NCI-H187 treated with DMSO at 0.1 percent for 48 hours (cell line): ENCODE results near the gene COL23A1.

Experiments used
- DNase-seq: peaks from one replicate; lab custom pipeline; 2025; lab: John Stamatoyannopoulos, UW

COL23A1 gene

GRCh38 chr5:178531786-178532185, 58.4 kb downstream of the COL23A1 start:
- DNase-seq = no peak

DNA sequence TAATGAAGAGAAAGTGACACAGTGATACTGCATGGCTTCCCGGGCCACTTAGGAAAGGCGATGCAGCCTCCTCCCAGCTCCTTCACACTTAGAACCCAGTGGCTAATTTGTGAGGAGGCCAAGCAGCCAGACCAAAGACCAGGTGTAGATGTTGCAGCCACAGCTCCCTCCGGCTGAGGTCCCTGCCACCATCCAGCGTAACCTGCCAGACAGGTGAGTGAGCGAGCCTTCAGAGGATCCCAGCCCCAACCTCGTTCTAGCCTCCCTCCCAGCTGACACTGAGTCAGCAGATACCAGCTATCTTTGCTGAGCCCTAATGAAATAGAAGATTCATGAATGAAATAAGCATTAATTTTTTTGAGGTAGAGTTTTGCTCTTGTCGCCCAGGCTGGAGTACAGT, 59.7 kb downstream of the COL23A1 start:
- DNase-seq = no peak

GRCh38 chr5:178529080-178529479, 61.1 kb downstream of the COL23A1 start:
- DNase-seq = no peak

- no peak for DNase-seq
Measured at GRCh38 chr5:178527458-178528307, 62.5 kb downstream of the COL23A1 start.

- no peak for DNase-seq
Measured at GRCh38 chr5:178526773-178527457, 63.3 kb downstream of the COL23A1 start.

- no peak for DNase-seq
Measured at GRCh38 chr5:178525906-178526732, 64.1 kb downstream of the COL23A1 start.

GRCh38 chr5:178524093-178524882, 65.9 kb downstream of the COL23A1 start:
- DNase-seq = no peak

- DNase-seq = no peak
Measured at GRCh38 chr5:178522361-178522760, 67.8 kb downstream of the COL23A1 start.

DNA sequence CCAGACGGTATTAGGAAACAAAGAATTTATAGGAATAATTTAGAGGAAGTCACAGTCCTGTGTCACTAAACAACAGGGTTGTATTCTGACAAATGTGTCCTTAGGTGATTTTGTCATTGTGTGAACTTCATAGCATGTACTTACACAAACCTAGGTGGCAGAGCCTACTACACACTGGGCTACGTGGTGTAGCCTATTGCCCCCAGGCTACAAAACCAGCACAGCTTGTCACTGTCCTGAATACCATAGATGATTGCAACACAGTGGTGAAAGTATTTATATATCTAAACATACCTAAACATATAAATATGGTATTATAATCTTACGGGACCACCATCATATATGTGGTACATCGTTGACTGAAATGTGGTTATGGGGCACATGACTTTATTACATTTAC, 69.3 kb downstream of the COL23A1 start:
- no peak for DNase-seq

GRCh38 chr5:178519804-178520203, 70.4 kb downstream of the COL23A1 start:
- DNase-seq = no peak

DNA sequence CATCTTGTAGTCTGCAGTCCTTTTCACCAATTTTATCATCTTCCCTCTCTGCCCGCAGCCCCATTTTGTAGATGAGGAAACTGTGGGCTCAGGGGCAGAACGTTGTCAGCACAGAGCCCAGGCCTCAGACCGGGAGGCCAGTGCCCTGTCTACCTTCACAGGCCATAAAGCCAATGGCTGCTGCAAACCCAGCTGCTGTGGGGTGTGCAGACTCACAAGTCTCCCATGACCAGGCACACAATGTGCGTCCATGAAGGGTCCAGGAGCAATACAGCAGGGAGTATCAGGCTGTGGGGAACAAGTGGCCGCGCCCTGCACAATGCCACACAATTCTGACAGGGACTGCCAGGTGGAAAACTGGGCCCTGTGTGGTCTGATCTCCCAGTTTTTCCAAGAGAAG, 71.0 kb downstream of the COL23A1 start:
- DNase-seq = no peak

- no peak for DNase-seq
Measured at GRCh38 chr5:178516504-178517235, 73.5 kb downstream of the COL23A1 start.

GRCh38 chr5:178515776-178516503, 74.3 kb downstream of the COL23A1 start:
- no peak for DNase-seq

DNA sequence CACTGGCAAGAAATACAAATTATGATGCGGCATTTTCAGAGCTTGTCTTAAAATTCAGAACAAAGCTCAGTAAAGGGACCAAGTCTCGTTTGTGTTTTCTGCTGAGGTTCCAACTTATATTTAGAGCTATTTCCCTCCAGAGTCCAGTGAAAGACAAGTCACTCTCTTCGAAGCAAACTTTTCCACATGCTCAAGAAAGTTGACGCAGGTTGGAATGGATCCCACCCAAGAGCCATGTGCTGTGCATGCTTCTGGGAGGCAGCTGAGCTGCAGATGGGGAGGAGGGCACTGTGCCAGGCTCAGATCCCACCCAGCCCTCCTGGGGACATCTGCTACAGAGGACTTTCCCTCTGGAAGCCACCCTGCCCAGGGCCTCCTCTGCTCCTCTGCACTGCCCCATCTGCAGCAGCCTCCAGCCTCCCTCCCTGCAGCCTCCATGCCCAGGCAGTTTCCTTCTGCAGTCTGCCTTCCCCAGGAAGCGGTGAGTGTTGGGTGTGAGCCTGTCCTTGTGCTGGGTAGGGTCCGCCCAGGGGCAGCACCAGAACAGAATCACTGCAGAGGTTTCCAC, 75.3 kb downstream of the COL23A1 start:
- no peak for DNase-seq

DNA sequence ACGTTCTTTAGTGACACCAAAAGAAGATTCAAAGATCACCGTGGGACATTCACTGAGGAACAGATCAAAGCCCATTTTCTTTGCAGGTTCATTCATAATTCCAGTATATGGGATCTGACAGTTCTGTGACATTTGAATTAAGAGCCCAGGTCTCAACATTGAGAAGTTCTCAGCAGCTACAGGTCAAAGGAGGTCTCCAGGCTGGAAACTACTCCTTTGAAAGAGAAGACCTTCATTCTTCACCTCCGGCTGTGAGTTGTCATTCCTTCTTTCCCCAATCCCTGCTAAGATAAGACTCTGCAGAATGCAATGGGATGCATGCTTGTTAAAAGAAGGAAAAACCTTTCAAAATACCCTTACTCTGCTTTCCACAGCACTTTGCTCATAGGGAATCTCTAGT, 79.0 kb downstream of the COL23A1 start:
- DNase-seq = no peak

DNA sequence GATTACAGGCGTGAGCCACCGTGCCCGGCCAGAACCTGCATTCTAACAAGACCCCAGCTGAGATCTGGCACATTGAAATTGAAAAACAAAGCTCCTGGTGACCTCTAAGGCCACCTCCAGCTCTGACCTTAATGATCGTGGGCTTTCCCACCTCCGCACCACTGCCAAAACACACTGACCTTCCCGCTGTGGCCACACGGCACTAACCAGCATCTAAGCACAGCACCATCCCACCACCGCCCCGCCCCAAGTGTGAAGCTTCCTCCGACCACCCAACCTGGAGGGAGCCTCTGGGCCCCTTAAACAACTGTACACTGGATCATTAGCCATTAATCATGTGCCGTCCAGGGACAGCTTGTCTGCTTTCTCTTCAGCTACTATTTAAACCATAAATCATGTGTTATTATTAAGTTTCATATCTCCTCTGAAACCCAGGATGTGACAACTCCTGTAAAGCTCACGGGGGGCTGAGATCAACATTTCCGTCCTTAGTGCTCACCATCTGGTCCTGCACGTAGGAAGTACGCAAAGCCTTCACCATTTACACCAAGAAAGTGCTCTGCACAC, 80.6 kb downstream of the COL23A1 start:
- DNase-seq = no peak

DNA sequence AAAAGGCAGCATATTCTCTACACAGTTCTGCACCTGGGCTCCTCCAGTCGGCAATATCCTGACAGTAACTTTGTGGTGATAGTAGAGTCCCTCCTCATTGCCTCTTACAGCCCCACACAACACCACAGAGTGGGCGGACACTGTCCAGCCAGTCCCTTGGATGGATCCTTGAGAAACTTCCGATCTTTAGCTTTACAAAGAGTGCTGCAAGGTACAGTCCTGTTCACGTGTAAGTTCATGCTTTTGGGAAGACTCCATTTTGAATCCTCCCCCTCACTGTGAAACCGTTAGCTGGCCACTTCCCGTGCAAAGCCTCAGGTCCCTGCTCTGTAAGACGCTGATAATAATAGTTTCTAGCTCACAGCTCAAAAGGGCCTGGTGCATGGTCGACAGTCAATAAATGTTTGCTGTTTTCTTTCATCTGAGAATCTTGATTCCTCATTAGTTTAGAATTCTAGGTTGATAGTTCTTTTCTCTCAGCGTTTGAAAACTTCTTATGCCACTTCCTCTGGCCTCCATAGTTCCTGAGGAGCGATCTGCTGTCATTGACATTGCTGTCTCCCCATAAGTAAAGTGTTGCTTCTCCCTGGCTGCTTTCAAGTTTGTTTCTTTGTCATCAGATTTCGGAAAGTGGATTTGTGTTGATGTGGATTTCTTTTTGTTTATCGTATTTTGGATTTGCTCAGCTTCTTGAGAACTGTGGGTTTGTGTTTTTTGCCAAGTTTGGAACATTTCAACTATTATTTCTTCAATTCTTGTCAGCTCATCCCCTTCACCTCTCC, 82.9 kb downstream of the COL23A1 start:
- DNase-seq = no peak

GRCh38 chr5:178505639-178506407, 84.4 kb downstream of the COL23A1 start:
- no peak for DNase-seq
